Measurements from ENCODE around the gene LGI4.

DNA sequence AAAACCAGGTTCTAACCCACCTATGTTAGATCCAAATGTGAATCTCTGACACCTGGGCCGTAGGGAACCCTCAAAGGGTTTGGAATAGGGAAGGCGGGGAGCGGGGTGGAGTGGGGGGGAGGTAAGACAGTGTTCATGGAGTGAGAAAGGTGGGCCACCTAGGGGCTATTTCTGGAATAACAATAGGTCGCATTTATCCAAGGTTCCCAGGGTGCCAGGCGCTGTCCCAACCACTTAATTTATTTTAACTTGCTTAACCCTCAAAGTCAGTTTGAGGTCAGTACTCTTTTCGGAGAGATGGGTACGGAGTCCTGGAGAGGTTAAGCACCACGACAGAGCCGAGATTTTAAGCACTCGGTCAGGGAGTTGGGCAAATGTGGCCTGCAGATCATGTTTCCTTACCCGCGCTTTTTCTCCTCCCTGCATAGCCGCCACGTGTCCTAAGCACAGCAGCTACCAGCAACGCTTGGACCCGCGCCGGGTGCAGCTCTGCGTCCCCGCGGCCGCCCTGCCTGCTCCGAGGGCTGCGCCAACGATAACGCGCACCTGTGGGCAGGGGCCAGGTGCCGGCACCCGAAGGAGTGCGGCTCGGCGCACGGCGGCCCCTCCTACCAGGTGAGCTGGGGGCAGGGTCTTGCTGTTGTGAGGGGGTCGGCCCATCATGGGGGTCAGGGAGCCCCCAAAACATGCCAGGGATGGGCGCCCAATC lies 44.2 kb downstream of the LGI4 start:
- TF ChIP-seq, protein P1, sequence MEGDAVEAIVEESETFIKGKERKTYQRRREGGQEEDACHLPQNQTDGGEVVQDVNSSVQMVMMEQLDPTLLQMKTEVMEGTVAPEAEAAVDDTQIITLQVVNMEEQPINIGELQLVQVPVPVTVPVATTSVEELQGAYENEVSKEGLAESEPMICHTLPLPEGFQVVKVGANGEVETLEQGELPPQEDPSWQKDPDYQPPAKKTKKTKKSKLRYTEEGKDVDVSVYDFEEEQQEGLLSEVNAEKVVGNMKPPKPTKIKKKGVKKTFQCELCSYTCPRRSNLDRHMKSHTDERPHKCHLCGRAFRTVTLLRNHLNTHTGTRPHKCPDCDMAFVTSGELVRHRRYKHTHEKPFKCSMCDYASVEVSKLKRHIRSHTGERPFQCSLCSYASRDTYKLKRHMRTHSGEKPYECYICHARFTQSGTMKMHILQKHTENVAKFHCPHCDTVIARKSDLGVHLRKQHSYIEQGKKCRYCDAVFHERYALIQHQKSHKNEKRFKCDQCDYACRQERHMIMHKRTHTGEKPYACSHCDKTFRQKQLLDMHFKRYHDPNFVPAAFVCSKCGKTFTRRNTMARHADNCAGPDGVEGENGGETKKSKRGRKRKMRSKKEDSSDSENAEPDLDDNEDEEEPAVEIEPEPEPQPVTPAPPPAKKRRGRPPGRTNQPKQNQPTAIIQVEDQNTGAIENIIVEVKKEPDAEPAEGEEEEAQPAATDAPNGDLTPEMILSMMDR (conservative IDR thresholded peaks at IDR 0.05 in 1 of 2, IDR thresholded peaks at IDR 0.05 in 1 of 2; ENCODE audit: extremely low read depth in 1 of 2, insufficient read depth in 1 of 2, low read depth in 1 of 2, low read length in 2 of 2), result peak; percentile 43 to 61
- no peak for TF ChIP-seq EZH2 (IDR thresholded peaks at IDR 0.05; ENCODE audit: borderline replicate concordance, low read length)
